Hematopoietic multipotent progenitor cell (in vitro differentiated cells): ENCODE results near the gene PSAP. TPM values are rescaled to one million over a fixed set of nuclear protein-coding genes. Genes with fewer than 3 reads are reported as not detected.

Source experiments
- DNase-seq, 3 donors: peaks; one replicate each; pipeline ENCODE4 v3.0.0-alpha.2; 2011 to 2015; ENCODE audit warnings: low read depth in 2 of 3, low spot score in 2 of 3
- total RNA-seq: library from RNA; depleted of rRNA; stranded (reverse); fragments of >200 nt; gene quantifications from one replicate; pipeline ENCODE4 v1.2.3, GENCODE V29; 2012

The PSAP gene
- total RNA-seq, 1 donor = 360 TPM

- no peak for DNase-seq
Observed at GRCh38 chr10:71829896-71830295, 21.2 kb downstream of the PSAP start.

GRCh38 chr10:71829171-71829570 lies 21.9 kb downstream of the PSAP start:
- DNase-seq = peak in 1 of 3 donors; percentile 43

- DNase-seq = no peak
Observed at GRCh38 chr10:71828702-71829101, 22.3 kb downstream of the PSAP start.

GRCh38 chr10:71827852-71828251 lies 23.2 kb downstream of the PSAP start:
- no peak for DNase-seq

GRCh38 chr10:71825217-71825616 lies 25.8 kb downstream of the PSAP start:
- DNase-seq = no peak

GRCh38 chr10:71824333-71824732 lies 26.7 kb downstream of the PSAP start:
- DNase-seq = no peak

- DNase-seq = no peak
Observed at GRCh38 chr10:71823356-71823755, 27.7 kb downstream of the PSAP start.

- DNase-seq = peak in 1 of 3 donors; percentile 54
Observed at GRCh38 chr10:71821909-71822763, 28.9 kb downstream of the PSAP start.

GRCh38 chr10:71820966-71821365 lies 30.1 kb downstream of the PSAP start:
- no peak for DNase-seq

- DNase-seq = no peak
Observed at GRCh38 chr10:71819985-71820384, 31.1 kb downstream of the PSAP start.

- DNase-seq = no peak
Observed at GRCh38 chr10:71819441-71819861, 31.6 kb downstream of the PSAP start.

- no peak for DNase-seq
Observed at GRCh38 chr10:71818674-71819260, 32.3 kb downstream of the PSAP start.

GRCh38 chr10:71817831-71818655 lies 33.0 kb downstream of the PSAP start:
- no peak for DNase-seq

GRCh38 chr10:71816936-71817618 lies 34.0 kb downstream of the PSAP start:
- DNase-seq = no peak

- DNase-seq = no peak
Observed at GRCh38 chr10:71816421-71816851, 34.6 kb downstream of the PSAP start.

GRCh38 chr10:71815515-71816130 lies 35.4 kb downstream of the PSAP start:
- DNase-seq = no peak

GRCh38 chr10:71814922-71815411 lies 36.1 kb downstream of the PSAP start:
- no peak for DNase-seq

- DNase-seq = no peak
Observed at GRCh38 chr10:71812913-71813590, 38.0 kb downstream of the PSAP start.
